ENCODE results near the gene ANKRD13D.
"Not testable (repeated sequence)": the region's sequence is repeated elsewhere in the genome, so short reads cannot be mapped to it uniquely, and the experiment has no call there.

Gene ANKRD13D

DNA sequence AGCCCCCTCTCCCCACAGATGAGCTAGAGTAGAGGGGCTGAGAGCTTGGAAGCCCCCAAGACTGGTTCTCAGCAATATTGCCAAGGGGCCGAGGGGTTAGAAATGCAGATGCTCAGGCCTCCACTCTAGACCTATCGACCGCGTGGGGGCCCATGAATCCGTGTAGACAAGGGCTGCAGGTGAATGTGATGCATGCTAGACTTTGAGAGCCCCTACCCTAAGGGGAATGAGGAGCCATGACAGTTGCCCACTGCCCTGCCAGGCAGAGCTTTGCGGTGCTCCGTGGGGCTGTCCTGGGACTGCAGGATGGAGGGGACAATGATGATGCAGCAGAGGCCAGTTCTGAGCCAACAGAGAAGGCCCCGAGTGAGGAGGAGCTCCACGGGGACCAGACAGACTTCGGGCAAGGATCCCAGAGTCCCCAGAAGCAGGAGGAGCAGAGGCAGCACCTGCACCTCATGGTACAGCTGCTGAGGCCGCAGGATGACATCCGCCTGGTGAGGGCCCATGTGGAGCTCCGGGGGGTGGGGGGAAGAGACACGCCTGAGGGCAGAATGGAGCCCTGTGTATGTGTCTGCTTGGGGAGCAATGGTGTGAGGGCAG, 15.5 kb downstream of the ANKRD13D start:
- DNase-seq, result no peak

DNA sequence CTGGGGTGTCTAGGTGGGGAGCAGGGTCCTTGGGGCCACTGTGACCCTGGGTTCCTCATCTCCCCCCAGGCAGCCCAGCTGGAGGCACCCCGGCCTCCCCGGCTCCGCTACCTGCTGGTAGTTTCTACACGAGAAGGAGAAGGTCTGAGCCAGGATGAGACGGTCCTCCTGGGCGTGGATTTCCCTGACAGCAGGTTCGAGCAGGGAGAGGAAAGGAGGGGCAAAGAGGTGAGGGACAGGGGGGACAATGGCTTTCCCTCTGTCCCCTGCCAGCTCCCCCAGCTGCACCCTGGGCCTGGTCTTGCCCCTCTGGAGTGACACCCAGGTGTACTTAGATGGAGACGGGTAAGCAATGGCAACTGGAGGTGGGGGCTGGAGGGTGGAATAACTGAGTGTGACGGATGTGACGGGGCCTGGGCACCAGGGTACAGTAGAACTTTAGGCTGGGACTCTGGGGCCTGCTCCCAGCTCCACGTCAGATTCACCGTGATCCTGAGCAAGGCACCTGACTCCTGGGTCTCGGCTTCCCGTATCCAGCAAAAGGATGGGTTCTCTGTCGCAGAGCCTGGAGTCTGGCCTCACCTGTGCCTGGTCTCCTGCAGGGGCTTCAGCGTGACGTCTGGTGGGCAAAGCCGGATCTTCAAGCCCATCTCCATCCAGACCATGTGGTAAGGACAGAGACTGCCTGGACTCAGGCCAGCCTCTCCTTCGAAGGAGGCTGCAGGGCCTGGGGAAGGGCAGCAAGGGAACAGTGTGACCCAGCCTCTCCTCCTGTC, 17.9 kb downstream of the ANKRD13D start:
- DNase-seq, result no peak

DNA sequence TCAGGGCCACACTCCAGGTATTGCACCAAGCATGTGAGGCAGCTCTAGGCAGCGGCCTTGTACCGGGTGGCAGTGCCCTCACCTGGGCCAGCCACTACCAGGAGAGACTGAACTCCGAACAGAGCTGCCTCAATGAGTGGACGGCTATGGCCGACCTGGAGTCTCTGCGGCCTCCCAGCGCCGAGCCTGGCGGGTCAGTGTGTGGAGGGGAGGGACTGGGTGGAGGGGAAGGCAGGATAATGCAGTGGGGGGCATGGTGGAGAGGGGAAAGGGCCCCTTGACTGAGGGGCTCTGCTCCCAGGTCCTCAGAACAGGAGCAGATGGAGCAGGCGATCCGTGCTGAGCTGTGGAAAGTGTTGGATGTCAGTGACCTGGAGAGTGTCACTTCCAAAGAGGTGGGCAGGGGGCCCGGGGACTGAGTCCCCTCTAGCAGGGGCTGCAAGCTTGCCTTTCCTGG, 18.5 kb downstream of the ANKRD13D start:
- no peak for DNase-seq

DNA sequence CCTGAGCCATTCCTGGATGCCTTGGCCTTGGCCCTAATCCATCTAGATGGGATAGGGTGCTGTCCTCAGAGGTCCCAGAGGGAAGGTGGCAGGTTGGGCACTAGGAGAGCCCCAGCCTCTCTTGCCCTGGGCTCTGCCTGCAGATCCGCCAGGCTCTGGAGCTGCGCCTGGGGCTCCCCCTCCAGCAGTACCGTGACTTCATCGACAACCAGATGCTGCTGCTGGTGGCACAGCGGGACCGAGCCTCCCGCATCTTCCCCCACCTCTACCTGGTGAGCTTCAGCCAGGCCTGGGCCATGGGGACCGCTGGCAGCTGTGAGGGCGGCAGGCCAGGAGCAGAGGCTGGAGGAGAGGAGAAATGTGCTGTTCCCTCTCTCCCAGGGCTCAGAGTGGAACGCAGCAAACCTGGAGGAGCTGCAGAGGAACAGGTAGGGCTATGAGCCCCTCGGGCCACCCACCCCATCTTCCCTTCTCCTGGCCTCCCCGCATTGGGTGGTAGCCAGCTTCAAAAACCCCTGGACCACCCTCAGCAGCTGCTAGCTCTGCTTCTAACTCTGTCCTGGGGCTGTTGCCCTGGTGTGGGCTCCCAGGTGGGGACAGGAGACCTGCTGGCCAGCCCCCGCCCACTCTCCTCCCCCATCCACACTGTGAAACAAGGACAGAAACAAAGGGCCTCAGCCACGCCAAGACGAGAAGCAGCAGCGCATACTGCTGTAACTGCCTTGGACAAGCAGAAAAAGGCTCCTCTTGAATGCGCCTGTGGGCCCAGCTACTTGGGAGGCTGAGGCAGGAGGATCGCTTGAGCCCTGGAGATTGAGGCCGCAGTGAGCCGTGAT, 19.1 kb downstream of the ANKRD13D start:
- DNase-seq, result no peak

DNA sequence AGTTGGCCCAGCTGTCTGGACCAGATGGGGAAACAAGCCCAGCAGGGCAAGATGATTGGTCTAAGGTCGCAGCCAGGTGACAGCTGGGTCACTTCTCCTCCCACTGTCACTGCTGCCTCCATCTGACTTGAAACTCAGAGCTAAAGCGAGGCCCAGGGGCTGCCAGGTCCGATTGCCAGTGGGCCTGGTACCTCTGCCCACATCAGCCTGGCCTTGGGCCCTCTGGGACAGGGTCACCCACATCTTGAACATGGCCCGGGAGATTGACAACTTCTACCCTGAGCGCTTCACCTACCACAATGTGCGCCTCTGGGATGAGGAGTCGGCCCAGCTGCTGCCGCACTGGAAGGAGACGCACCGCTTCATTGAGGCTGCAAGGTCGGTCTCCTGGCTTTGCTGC, 20.1 kb downstream of the ANKRD13D start:
- no peak for DNase-seq

DNA sequence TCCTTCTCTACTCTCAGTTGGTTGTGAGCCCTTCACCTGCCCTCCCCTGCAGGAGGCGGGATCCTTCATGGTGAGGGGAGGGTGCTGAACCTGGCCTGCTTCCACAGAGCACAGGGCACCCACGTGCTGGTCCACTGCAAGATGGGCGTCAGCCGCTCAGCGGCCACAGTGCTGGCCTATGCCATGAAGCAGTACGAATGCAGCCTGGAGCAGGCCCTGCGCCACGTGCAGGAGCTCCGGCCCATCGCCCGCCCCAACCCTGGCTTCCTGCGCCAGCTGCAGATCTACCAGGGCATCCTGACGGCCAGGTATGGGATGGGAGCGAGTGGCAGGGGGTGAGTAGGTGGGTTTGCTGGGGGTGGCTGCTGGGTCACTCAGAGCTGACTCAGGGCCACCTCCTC, 20.6 kb downstream of the ANKRD13D start:
- DNase-seq, result no peak

- no peak for DNase-seq
These were observed 21.3 kb downstream of the ANKRD13D start for GRCh38 chr11:67310246-67311050.

DNA sequence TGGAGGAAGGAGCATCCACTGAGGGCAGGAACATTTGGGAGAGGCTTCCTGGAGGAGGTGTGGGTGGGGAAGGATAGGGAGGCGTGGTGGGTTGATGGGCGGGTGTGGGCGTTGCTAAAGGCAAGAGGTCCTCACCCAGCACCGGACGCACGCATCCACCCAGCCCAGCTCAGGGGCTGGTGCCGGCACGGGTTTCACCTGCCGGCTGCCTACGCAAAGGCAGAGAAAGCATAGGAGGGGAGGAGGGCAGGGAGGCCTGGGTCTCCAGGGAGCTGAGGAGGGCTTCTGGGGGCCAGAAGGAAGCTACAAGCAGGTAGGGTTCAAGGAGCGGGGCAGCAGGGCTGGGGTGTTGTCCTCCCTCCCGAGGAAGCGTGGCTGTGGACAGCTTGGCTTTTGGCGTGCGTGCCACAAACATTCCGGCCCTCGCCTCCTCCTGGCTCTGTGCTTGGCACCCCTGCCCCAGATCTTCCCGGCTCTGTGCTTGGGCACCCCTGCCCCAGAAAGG, 22.0 kb downstream of the ANKRD13D start:
- DNase-seq, result no peak

DNA sequence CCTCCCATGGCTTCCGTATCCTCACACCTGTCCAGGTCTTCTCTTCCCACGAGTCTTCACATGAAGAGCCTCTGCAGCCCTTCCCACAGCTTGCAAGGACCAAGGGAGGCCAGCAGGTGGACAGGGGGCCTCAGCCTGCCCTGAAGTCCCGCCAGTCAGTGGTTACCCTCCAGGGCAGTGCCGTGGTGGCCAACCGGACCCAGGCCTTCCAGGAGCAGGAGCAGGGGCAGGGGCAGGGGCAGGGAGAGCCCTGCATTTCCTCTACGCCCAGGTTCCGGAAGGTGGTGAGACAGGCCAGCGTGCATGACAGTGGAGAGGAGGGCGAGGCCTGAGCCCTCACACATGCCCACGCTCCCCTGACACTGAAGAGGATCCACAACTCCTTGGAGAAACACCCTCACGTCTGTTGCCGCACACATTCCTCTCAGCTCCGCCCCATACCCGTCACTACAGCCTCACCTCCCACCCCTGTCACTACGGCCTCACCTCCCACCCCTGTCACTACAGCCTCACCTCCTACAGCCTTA, 22.5 kb downstream of the ANKRD13D start:
- no peak for DNase-seq

- DNase-seq, result no peak
These were observed 23.3 kb downstream of the ANKRD13D start for GRCh38 chr11:67312187-67313021.

- no peak for DNase-seq
These were observed 24.2 kb downstream of the ANKRD13D start for GRCh38 chr11:67313125-67313890.

GRCh38 chr11:67314218-67314617, 25.1 kb downstream of the ANKRD13D start:
- no peak for DNase-seq

DNA sequence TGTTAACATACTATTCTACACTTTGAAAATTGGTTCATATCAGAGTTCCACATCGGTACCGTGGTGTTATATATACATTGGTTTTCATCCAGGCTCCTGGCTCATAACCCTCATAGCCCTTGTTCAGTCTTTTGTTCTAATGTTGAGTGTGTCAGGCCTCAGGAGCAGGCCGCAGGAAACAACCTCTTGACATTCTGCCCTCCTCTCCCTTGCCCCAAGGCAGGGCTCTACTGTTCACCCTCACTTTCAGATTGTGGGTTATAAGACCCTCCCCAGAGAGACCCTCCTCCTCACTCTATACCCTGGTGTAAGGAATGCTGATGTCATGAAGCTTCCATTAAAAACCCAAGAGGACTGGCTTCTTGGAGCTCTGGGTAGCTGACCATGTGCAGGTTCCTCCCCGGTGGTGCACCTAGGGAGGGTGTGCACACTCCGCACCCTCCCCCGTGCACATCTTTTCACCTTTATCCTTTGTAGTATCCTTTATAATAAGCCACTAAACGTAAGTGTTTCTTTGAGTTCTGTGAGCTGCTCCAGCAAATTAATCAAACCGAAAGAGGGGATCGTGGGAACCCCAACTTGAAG, 26.3 kb downstream of the ANKRD13D start:
- DNase-seq, result no peak

GRCh38 chr11:67316882-67317204, 27.7 kb downstream of the ANKRD13D start:
- no peak for DNase-seq

- DNase-seq, result peak; percentile 91
These were observed 28.2 kb downstream of the ANKRD13D start for GRCh38 chr11:67317205-67317887.

GRCh38 chr11:67317888-67318555, 28.9 kb downstream of the ANKRD13D start:
- no peak for DNase-seq

DNA sequence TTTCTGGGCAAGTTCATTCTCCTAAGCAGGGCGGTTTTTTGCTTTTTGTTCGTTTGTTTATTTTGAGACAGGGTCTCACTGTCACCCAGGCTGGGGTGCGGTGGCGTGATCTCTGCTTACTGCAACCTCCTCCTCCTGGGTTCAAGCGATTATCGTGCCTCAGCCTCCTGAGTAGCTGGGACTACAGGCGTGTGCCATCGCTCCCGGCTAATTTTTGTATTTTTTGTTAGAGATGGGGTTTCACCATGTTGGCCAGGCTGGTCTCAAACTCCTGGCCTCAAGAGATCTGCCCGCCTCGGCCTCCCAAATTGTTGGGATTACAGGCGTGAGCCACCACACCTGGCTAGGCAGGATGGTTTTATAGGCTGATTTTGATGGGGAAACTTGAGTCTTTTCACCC, 29.8 kb downstream of the ANKRD13D start:
- not testable (repeated sequence) for DNase-seq

GRCh38 chr11:67320011-67320410, 30.9 kb downstream of the ANKRD13D start:
- DNase-seq, result no peak

DNA sequence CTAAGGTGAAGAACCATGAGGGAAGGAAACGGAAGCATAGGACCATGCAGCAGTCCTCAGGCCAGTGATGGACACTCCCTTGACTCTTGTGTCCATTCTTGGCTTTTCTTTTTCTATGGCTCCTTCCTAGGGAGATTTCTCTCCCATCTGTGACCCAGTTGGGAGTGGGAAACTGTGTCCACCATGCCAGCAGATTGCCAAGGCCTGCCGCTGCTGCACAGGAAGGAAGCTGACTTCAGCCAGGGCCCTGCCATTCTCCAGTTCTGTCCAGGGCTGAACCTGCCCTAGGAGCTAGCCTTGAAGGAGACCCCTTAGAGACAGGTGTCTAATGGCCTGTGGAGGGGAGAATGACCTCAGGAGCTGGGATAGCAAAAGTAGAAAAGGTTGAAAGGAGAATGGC, 31.6 kb downstream of the ANKRD13D start:
- DNase-seq, result no peak
